ENCODE results near the gene IGSF3. TPM values are rescaled to one million over a fixed set of nuclear protein-coding genes. Genes with fewer than 3 reads are reported as not detected.

IGSF3 gene
- total and polyA plus RNA-seq, 7 donors, result 1.8 to 10.2 (median 5.3) TPM

- H3K4me1 ChIP-seq, result no peaks in the 10 kb centered on the region
- no peak overlapping the region for H3K4me3 ChIP-seq
- no peaks in the 10 kb centered on the region for H3K27me3 ChIP-seq
- H3K9me3 ChIP-seq, result no peaks in the 10 kb centered on the region
- intact Hi-C loops (cut with DNase I), result no loop called here
- no peak overlapping the region for H3K27ac ChIP-seq
- 86 to 89% methylated on average over 7 of the region's 7 CpGs for WGBS, 2 donors
- TF ChIP-seq EP300 (IDR thresholded peaks at IDR 0.05) (no peak), CTCF (IDR thresholded peaks at IDR 0.05) (no peak), POLR2A (IDR thresholded peaks at IDR 0.05) (no peak), POLR2AphosphoS5 (IDR thresholded peaks at IDR 0.05) (no peak)
- DNase-seq, result no peak
- no peaks in the 10 kb centered on the region for H3K36me3 ChIP-seq
These were observed 86.8 kb downstream of the IGSF3 start for GRCh38 chr1:116580446-116581322.

- Histone ChIP-seq H3K9me3 (no peaks in the 10 kb centered on the region), H3K27me3 (no peaks in the 10 kb centered on the region), H3K4me3 (no peak overlapping the region), H3K36me3 (no peaks in the 10 kb centered on the region), H3K27ac (no peak overlapping the region), H3K4me1 (peaks cover 0 to 2% (median 0%) of the 10 kb centered on the region in 4 donors)
- 85 to 92% methylated on average over 21 of the region's 21 CpGs for WGBS, 2 donors
- TF ChIP-seq EP300 (IDR thresholded peaks at IDR 0.05), result no peak
- no peak for TF ChIP-seq POLR2A (IDR thresholded peaks at IDR 0.05)
- no peak for TF ChIP-seq POLR2AphosphoS5 (IDR thresholded peaks at IDR 0.05)
- TF ChIP-seq CTCF (IDR thresholded peaks at IDR 0.05), result no peak
- intact Hi-C loops (cut with DNase I), result no loop called here
- DNase-seq, result no peak
These were observed 88.2 kb downstream of the IGSF3 start for GRCh38 chr1:116579259-116579875.

GRCh38 chr1:116578581-116578980 is 89.0 kb downstream of the IGSF3 start:
- WGBS, 2 donors, result 92 to 97% methylated on average over 1 of the region's 1 CpG
- H3K9me3 ChIP-seq, result no peaks in the 10 kb centered on the region
- TF ChIP-seq CTCF (IDR thresholded peaks at IDR 0.05), result no peak
- H3K27me3 ChIP-seq, result no peaks in the 10 kb centered on the region
- intact Hi-C loops (cut with DNase I), result no loop called here
- DNase-seq, result no peak
- H3K27ac ChIP-seq, result no peak overlapping the region
- no peak overlapping the region for H3K4me3 ChIP-seq
- no peaks in the 10 kb centered on the region for H3K36me3 ChIP-seq
- H3K4me1 ChIP-seq, result peaks cover 0 to 5% (median 0%) of the 10 kb centered on the region in 4 donors

- 88 to 92% methylated on average over 5 of the region's 5 CpGs for WGBS, 2 donors
- intact Hi-C loops (cut with DNase I), result no loop called here
These were observed 89.7 kb downstream of the IGSF3 start for GRCh38 chr1:116577759-116578314.

More at GRCh38 chr1:116577759-116578314, 89.7 kb downstream of the IGSF3 start:
- TF ChIP-seq EP300 (IDR thresholded peaks at IDR 0.05), result no peak
- no peak for TF ChIP-seq POLR2AphosphoS5 (IDR thresholded peaks at IDR 0.05)
- TF ChIP-seq POLR2A (IDR thresholded peaks at IDR 0.05), result no peak
- no peak for TF ChIP-seq CTCF (IDR thresholded peaks at IDR 0.05)
- Histone ChIP-seq H3K27ac (no peak overlapping the region), H3K27me3 (no peaks in the 10 kb centered on the region), H3K4me1 (peaks cover 0 to 6% (median 0%) of the 10 kb centered on the region in 4 donors), H3K36me3 (no peaks in the 10 kb centered on the region), H3K4me3 (no peak overlapping the region), H3K9me3 (no peaks in the 10 kb centered on the region)
- DNase-seq, result no peak

Data from sigmoid colon (tissue), 7 donors.